Esophagus muscularis mucosa (tissue), 4 donors: ENCODE measurements around the gene TLR2. TPM values are rescaled to one million over a fixed set of nuclear protein-coding genes. Genes with fewer than 3 reads are reported as not detected.

Source experiments
- DNase-seq: peaks from one replicate; pipeline ENCODE4 v3.0.0-alpha.2; 2017; ENCODE audit errors: extremely low spot score
- H3K27ac ChIP-seq, 4 donors: fragments of 200-600 bp; sonication (generic); replicated peaks in 1 of 4; 1 replicate in 3 of 4; 2 replicates in 1 of 4; pipeline ENCODE4 v1.5.1; 2016 to 2019; ENCODE audit warnings: mild to moderate bottlenecking in 1 of 4
- H3K27me3 ChIP-seq, 4 donors: fragments of 200-600 bp; sonication (generic); one replicate each; pipeline versions ENCODE4 v1.5.1 to v1.6.0; 2016 to 2019
- H3K36me3 ChIP-seq, 4 donors: fragments of 200-600 bp; sonication (generic); one replicate each; pipeline ENCODE4 v1.5.1; 2016 to 2019
- H3K4me1 ChIP-seq, 4 donors: fragments of 200-600 bp; sonication (generic); one replicate each; pipeline ENCODE4 v1.5.1; 2016 to 2019
- H3K4me3 ChIP-seq, 4 donors: fragments of 200-600 bp; sonication (generic); 1 replicate in 2 of 4; 2 replicates in 2 of 4; pipeline ENCODE4 v1.5.1; 2016 to 2019; ENCODE audit warnings: mild to moderate bottlenecking in 4 of 4, moderate library complexity in 1 of 4
- H3K9me3 ChIP-seq, 4 donors: fragments of 200-600 bp; sonication (generic); 1 replicate in 3 of 4; 2 replicates in 1 of 4; pipeline ENCODE4 v1.5.1; 2016 to 2019
- EP300 ChIP-seq: sonication (generic); formaldehyde crosslinking; IDR thresholded peaks from one replicate; pipeline ENCODE4 v1.6.1; 2017; ENCODE audit warnings: antibody characterized with exemption
- POLR2A ChIP-seq: fragments of 450-650 bp; IDR thresholded peaks from one replicate; pipeline ENCODE4 v1.6.1; 2017; ENCODE audit warnings: antibody characterized with exemption, moderate library complexity, mild to moderate bottlenecking, low read depth
- POLR2AphosphoS5 ChIP-seq, 2 donors: sonication (generic); formaldehyde crosslinking; IDR thresholded peaks; one replicate each; pipeline ENCODE4 v1.6.1; 2017; ENCODE audit warnings: antibody characterized with exemption in 2 of 2
- WGBS: methylation state at CpG from one replicate; pipeline ENCODE4 v1.1.5; 2018; 5-methylcytosine and 5-hydroxymethylcytosine counted together
- intact Hi-C: fragments of 100-400 bp; cut with DNase I; formaldehyde crosslinking; loops from one replicate; pipeline ENCODE4 v1.15.1; 2023
- total RNA-seq, 4 donors: library from RNA; depleted of rRNA; stranded (reverse); fragments of >200 nt; gene quantifications; one replicate each; pipeline versions ENCODE4 v1.1.0 to v1.2.1, GENCODE V29; 2016
- TF ChIP-seq, protein P1 (sequence below), 3 experiments: fragments of 200-600 bp in 2 of 3; fragments of 450-650 bp in 1 of 3; sonication (generic) in 2 of 3; IDR thresholded peaks; one replicate each; pipeline ENCODE4 v1.5.1; 2017 to 2019; ENCODE audit warnings: antibody characterized with exemption in 3 of 3, mild to moderate bottlenecking in 2 of 3, moderate library complexity in 1 of 3

TLR2 gene, protein sequence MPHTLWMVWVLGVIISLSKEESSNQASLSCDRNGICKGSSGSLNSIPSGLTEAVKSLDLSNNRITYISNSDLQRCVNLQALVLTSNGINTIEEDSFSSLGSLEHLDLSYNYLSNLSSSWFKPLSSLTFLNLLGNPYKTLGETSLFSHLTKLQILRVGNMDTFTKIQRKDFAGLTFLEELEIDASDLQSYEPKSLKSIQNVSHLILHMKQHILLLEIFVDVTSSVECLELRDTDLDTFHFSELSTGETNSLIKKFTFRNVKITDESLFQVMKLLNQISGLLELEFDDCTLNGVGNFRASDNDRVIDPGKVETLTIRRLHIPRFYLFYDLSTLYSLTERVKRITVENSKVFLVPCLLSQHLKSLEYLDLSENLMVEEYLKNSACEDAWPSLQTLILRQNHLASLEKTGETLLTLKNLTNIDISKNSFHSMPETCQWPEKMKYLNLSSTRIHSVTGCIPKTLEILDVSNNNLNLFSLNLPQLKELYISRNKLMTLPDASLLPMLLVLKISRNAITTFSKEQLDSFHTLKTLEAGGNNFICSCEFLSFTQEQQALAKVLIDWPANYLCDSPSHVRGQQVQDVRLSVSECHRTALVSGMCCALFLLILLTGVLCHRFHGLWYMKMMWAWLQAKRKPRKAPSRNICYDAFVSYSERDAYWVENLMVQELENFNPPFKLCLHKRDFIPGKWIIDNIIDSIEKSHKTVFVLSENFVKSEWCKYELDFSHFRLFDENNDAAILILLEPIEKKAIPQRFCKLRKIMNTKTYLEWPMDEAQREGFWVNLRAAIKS
- total RNA-seq, result 10 to 100 TPM in 1 of 4 donors, 1 to 10 TPM in 3; 5.6 to 39.8 (median 8.8) TPM

DNA sequence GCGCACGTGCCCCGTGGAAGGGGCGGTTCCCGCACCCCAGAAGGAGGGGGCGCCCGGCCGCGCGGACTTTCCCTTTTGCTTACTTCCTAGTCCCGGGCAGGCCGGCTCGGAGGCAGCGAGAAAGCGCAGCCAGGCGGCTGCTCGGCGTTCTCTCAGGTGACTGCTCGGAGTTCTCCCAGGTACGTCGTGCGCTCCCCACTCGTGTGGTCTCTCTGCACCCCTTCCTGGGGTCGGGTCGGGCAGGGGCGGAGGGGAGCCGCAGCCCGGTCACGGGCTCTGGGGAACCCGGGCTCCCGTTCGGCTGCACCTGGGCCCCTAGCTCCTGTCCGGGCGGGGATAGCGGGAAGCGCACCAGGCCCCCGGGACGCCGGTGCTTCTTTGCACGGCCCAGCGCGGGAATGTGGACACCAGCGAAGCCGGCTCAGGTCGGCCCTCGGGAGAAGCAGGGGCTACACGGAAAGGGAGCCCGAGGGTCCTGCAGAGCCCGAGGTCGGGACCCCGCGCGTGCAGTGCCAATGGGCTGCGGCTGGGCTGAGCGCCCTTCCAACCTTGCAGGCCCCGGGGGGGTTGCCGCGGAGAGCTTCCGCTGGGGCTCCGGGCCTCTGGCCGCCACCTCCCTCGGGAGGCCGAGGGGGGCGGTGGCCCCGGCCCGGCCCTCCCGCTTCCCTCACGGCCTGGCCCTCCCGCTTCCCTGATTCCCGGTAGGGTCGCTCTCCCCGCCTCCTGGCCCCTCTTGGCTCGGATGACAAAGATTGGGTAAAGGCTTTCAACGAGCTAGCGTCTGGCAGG, at the start of gene TLR2:
Gene TLR2 (plus strand): TSS at position 99 of the 789 bp plus-strand sequence. CDS start 18,628 bp downstream, outside the sequence.
- Histone ChIP-seq H3K4me1 (peaks cover 13 to 20% (median 18%) of the 10 kb centered on the region in 4 donors), H3K36me3 (peaks cover 0 to 14% (median 6%) of the 10 kb centered on the region in 4 donors), H3K9me3 (peaks cover 0 to 12% (median 9%) of the 10 kb centered on the region in 4 donors), H3K27me3 (no peaks in the 10 kb centered on the region), H3K4me3 (peak within 1 kb of the TSS; percentile 65 to 74 (median 68)), H3K27ac (peak within 1 kb of the TSS; percentile 46 to 60 (median 55))
- WGBS, result 0% methylated on average over 1 of the region's 75 CpGs
- intact Hi-C loops, result no loop called here
- TF ChIP-seq, protein P1, sequence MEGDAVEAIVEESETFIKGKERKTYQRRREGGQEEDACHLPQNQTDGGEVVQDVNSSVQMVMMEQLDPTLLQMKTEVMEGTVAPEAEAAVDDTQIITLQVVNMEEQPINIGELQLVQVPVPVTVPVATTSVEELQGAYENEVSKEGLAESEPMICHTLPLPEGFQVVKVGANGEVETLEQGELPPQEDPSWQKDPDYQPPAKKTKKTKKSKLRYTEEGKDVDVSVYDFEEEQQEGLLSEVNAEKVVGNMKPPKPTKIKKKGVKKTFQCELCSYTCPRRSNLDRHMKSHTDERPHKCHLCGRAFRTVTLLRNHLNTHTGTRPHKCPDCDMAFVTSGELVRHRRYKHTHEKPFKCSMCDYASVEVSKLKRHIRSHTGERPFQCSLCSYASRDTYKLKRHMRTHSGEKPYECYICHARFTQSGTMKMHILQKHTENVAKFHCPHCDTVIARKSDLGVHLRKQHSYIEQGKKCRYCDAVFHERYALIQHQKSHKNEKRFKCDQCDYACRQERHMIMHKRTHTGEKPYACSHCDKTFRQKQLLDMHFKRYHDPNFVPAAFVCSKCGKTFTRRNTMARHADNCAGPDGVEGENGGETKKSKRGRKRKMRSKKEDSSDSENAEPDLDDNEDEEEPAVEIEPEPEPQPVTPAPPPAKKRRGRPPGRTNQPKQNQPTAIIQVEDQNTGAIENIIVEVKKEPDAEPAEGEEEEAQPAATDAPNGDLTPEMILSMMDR (IDR thresholded peaks at IDR 0.05), result no peak
- peak; percentile 6 to 32 for TF ChIP-seq POLR2AphosphoS5 (IDR thresholded peaks at IDR 0.05)
- no peak for DNase-seq

DNA sequence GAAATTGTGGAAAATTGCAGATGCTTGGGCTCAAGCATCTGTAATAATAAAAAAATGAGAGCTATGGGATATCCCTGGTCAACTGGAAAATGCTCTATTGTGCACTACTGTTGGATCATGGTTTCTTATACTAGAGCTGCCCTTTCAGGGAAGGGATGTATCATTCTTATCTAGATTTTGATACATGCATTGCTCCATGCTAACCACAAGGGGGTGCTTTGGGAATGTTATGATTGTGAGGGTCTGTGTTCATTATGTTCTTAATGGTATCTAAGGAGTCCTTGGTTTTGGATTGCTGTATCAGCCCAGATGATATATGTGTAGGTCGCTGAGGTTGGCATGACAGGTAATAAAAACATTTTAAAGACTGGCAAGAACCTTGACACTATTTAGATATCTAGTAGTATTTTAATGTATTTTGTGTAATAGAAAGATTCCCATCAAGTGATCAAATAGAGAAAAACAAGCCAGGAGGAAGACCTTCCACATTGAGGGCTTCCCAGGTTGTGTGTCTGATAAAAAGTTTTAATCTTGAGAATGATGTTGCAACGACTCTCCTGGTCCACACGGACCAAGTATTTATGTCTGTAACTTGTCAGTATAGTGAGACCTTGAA, 49.2 kb upstream of the TLR2 start:
- H3K4me3 ChIP-seq, result no peak overlapping the region
- H3K27me3 ChIP-seq, result no peaks in the 10 kb centered on the region
- H3K36me3 ChIP-seq, result peaks cover 34 to 77% (median 68%) of the 10 kb centered on the region in 4 donors
- WGBS, result 92% methylated on average over 3 of the region's 3 CpGs
- intact Hi-C loops, result loop anchor here (5.0 kb wide), 1 partner anchor 112 kb away; no protein-coding TSS in a partner anchor
- DNase-seq, result no peak
- no peaks in the 10 kb centered on the region for H3K9me3 ChIP-seq
- H3K4me1 ChIP-seq, result no peaks in the 10 kb centered on the region
- TF ChIP-seq, protein P1 (IDR thresholded peaks at IDR 0.05), result peak; percentile 40 to 65 (median 50)
- TF ChIP-seq POLR2AphosphoS5 (IDR thresholded peaks at IDR 0.05), result no peak
- no peak overlapping the region for H3K27ac ChIP-seq

DNA sequence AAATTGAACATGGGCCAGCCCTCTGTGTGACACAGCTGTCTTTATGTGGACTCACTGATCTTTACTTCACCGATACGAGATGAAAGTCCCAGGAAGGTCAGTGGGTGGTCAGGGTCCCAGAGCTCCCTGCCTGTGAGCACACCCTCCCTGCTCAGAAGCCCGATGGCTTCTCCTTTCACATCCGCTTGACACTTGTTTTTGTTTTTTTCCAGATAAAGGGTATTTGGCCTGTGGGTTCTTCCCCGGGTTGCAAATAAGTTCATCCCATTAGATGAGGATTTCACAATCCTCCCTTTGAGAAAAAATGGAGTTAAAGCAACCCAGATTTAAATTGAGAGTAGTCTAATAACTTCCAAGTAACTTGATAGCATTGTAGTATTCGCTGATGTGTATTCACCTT, 48.2 kb upstream of the TLR2 start:
- 65% methylated on average over 6 of the region's 6 CpGs for WGBS
- Histone ChIP-seq H3K4me1 (no peaks in the 10 kb centered on the region), H3K9me3 (no peaks in the 10 kb centered on the region), H3K4me3 (no peak overlapping the region), H3K27me3 (no peaks in the 10 kb centered on the region), H3K27ac (no peak overlapping the region), H3K36me3 (peaks cover 25 to 67% (median 58%) of the 10 kb centered on the region in 4 donors)
- no peak for DNase-seq
- intact Hi-C loops, result no loop called here
- TF ChIP-seq POLR2AphosphoS5 (IDR thresholded peaks at IDR 0.05) (no peak), EP300 (no peak), POLR2A (no peak)
- TF ChIP-seq, protein P1 (IDR thresholded peaks at IDR 0.05), result no peak

DNA sequence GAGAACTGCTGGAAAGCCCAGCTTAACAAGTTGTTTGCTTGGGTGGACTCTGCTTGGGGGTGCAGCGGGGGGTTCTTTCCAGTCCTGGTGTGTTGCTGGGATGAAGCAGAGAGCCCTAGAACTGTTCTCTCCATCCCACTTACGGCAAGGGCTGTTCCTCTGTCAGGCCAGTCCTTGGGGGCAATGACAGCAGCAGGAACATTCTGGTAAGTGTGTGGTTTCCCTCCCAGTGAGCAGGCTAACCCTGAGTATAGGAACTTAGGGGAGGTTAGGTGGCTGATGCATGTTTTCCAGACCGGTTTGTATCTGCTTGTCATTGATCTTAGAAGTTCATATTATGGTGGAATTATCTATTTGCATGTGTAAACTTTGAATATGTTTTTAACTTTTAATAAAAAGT, 46.9 kb upstream of the TLR2 start:
- intact Hi-C loops, result no loop called here
- no peak overlapping the region for H3K27ac ChIP-seq
- DNase-seq, result no peak
- H3K27me3 ChIP-seq, result no peaks in the 10 kb centered on the region
- H3K4me3 ChIP-seq, result no peak overlapping the region
- no peaks in the 10 kb centered on the region for H3K4me1 ChIP-seq
- no peaks in the 10 kb centered on the region for H3K9me3 ChIP-seq
- 85% methylated on average over 2 of the region's 3 CpGs for WGBS
- TF ChIP-seq, protein P1 (IDR thresholded peaks at IDR 0.05), result no peak
- TF ChIP-seq EP300 (no peak), POLR2AphosphoS5 (IDR thresholded peaks at IDR 0.05) (no peak), POLR2A (no peak)
- peaks cover 17 to 54% (median 44%) of the 10 kb centered on the region in 4 donors for H3K36me3 ChIP-seq
